Choroid plexus epithelial cell (primary cell): Measurements from ENCODE around the gene ARMC9.
A peak's percentile ranks its signal among the peaks of the same experiment; 100 is the strongest.
"Not testable (repeated sequence)": the region's sequence is repeated elsewhere in the genome, so short reads cannot be mapped to it uniquely, and the experiment has no call there.

Experiments
- DNase-seq: peaks from one replicate; pipeline ENCODE4 v3.0.0-alpha.2; 2010; ENCODE audit warnings: low read depth
- H3K4me3 ChIP-seq: 2 replicates; pipeline ENCODE4 v1.5.1; 2011; ENCODE audit warnings: low read depth, mild to moderate bottlenecking, control low read depth, low read length, moderate library complexity
- TF ChIP-seq, protein P1 (sequence below): conservative IDR thresholded peaks from 2 replicates; pipeline ENCODE4 v1.5.1; 2011; ENCODE audit warnings: low read depth, mild to moderate bottlenecking, control low read depth, inconsistent platforms, low read length, moderate library complexity

The ARMC9 gene

DNA sequence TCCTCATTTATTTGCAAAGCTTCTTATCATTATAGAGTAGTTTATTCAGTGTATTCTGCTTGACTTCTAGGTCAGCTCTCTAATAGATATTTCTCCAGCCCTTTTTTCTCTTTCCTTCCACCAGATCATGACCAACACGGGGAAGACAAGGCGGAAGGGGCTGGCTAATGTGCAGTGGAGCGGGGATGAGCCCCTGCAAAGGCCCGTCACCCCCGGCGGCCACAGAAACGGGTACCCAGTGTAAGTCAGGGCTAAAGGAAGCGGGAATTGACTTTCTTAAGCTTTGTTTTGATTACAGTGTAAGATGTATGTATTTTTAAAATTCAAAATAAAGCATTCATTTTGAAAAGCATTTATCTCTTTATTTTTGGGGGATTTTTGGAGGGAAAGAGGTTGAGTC is 146.4 kb downstream of the ARMC9 start:
- TF ChIP-seq, protein P1, sequence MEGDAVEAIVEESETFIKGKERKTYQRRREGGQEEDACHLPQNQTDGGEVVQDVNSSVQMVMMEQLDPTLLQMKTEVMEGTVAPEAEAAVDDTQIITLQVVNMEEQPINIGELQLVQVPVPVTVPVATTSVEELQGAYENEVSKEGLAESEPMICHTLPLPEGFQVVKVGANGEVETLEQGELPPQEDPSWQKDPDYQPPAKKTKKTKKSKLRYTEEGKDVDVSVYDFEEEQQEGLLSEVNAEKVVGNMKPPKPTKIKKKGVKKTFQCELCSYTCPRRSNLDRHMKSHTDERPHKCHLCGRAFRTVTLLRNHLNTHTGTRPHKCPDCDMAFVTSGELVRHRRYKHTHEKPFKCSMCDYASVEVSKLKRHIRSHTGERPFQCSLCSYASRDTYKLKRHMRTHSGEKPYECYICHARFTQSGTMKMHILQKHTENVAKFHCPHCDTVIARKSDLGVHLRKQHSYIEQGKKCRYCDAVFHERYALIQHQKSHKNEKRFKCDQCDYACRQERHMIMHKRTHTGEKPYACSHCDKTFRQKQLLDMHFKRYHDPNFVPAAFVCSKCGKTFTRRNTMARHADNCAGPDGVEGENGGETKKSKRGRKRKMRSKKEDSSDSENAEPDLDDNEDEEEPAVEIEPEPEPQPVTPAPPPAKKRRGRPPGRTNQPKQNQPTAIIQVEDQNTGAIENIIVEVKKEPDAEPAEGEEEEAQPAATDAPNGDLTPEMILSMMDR: no peak
- no peak overlapping the region for H3K4me3 ChIP-seq
- no peak for DNase-seq

DNA sequence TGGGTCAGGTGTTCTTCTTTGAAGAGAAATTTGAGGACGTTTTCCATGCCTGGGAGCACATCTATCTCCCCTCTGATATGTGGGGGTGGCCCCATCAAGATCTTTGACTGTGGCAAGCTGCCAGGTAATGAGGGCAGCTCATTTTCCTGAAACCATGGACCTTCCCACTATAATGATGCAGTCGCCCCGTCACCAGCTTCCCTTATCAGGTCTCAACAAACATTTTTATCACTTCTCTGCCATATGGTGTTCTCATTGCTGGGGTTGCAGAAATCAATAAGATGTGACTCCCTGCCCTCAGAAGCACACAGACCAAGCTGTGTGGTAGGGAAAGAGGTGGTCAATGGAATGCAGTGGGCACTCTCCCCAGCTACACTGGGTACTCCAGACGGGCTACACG is 148.7 kb downstream of the ARMC9 start:
- DNase-seq: no peak
- TF ChIP-seq, protein P1: no peak
- H3K4me3 ChIP-seq: no peak overlapping the region

DNA sequence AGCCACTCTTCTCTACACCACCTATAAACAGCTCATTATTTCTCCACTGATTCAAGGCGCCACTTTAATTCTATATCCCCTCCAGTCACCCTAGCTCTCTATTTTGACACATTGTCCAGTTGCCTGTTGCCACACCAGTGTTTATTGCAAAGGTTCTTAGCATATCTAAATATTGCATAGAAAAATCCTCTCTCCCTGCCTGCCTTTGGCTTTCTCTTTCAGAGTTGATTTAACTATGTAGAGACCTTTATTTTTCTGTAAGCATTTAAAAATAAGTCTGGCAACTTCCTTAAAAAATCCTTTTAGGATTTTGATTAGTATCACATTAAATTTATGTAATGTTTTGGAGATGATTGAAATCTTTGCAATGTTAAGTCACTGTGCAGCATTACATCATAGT is 149.2 kb downstream of the ARMC9 start:
- TF ChIP-seq, protein P1: no peak

DNA sequence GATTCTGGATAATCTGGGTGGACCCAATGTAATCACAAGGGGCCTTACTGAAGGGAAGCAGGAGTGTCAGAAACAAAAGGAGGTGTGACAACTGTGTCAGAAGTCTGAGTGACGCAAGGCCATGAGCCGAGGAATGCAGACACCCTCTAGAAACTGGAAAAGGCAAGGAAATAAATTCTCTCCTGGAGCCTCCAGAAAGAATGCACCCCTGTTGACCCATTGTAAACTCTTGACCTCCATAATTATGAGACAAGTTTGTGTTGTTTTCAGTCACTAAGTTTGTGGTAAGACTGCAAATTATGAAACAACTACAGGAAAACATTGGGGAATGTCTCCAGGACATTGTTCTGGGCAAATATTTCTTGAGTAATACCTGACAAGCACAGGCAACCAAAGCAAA is 149.7 kb downstream of the ARMC9 start:
- TF ChIP-seq, protein P1: no peak
- H3K4me3 ChIP-seq: no peak overlapping the region
- peak; percentile 63 for DNase-seq

More for the DNA sequence above, 149.2 kb downstream of the ARMC9 start:
- H3K4me3 ChIP-seq: no peak overlapping the region
- DNase-seq: no peak

DNA sequence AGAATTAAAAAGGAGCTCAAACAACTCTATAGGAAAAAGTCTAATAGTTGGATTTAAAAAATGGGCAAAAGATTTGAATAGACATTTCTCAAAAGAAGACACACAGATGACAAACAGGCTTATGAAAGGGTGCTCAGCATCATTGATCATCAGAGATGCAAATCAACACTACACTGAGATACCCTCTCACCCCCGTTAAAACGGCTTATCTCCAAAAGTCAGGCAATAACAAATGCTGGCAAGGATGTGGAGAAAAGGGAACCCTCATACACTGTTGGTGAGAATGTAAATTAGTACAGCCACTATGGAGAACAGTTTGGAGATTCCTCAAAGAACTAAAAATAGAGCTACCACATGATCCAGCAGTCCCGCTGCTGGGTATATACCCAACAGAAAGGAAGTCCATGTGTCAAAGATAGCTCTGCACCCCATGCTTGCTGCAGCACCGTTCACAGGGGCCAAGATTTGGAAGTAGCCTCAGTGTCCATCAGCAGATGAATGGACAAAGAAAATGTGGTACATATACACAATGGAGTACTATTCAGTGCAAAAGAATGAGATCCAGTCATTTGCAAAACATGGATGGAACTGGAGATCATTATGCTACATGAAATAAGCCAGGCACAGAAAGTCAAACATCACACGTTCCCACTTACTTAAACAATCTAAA is 150.4 kb downstream of the ARMC9 start:
- H3K4me3 ChIP-seq: no peak overlapping the region
- no peak for DNase-seq
- TF ChIP-seq, protein P1: no peak

DNA sequence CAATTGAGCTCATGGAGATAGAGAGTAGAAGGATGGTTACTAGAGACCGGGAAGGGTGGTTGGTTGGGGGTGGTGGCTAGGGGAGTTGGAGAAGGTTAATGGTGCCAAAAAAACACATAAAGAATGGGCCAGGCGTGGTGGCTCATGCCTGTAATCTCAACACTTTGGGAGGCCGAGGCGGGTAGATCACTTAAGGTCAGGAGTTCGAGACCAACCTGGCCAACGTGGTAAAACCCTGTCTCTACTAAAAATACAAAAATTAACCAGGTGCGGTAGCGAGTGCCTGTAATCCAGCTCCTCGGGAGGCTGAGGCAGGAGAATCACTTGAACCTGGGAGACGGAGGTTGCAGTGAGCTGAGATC is 150.9 kb downstream of the ARMC9 start:
- not testable (repeated sequence) for H3K4me3 ChIP-seq, DNase-seq

DNA sequence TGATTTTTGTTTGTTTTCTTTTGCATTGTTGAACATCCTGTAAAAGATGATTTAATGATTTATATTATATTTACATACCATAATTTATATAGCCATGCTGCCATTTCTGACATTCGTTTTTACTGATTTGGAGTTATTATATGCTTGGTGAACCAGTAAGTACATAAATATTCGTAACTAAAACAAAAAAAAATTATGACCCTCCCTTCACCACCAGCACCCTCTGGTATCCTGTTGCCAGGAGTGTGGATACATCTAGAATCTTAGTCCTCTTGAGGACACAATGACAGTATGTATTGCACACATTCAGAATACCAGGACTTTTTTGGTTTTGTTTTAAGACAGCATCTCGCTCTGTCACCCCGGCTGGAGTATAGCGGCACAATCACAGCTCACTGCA is 153.2 kb downstream of the ARMC9 start:
- DNase-seq: no peak
- H3K4me3 ChIP-seq: no peak overlapping the region
- TF ChIP-seq, protein P1: no peak
